ENCODE results near the gene WNT4. TPM values are rescaled to one million over a fixed set of nuclear protein-coding genes. Genes with fewer than 3 reads are reported as not detected.

WNT4 gene
- total RNA-seq, 1 donor from 2014 or later, result under 0.01 TPM

DNA sequence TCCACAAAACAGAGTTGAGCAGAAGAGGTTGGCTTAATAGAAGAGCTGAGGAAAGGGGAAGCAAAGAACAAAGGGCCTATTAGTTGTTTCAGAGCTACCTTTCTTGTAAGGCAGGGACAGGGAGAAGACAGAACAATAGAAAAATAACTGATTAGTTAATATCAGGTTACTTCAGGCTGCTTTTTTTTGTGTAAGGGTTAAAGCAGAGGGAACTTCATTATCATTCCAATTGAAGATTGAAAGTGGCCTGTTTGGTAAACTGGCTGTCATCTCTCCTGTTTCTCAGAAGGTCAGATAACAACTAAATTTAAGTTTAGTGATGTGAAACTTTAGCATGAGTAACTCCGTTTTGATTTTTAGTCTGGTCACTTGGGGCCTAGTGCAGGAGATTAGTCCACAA lies 68.1 kb downstream of the WNT4 start:
- DNase-seq (ENCODE audit: low read depth), result no peak

DNA sequence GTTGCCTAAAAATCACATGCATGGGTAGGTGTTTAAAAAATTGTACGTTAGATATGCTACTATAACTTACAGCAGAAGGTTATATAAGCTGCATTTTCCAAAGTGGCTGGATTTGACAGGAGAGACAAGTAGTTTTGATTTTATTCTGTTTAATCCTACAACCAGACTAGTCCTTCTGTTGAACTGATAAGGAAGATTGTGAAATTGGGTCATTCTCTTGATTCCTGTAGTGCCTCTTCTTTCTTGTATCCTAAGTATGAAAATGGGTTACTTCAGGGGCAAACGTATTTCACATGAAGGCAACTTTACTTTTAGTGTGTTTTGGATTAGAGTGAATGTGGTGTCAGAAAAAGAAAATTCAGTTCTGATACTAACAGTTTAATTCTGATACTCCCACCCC lies 71.4 kb downstream of the WNT4 start:
- no peak for DNase-seq (ENCODE audit: low read depth)

Other genes starting within 250 kb of the WNT4 start
- 219 and 912 TPM in 2 replicates for gene HSPG2, start 205.8 kb downstream of the WNT4 start, total RNA-seq
- gene CELA3B, start 166.1 kb downstream of the WNT4 start, total RNA-seq, result not detected in 2 replicates
- not detected in 2 replicates for gene CELA3A, start 141.4 kb downstream of the WNT4 start, total RNA-seq
- gene CDC42, start 90.4 kb downstream of the WNT4 start, total RNA-seq, result 233 and 926 TPM in 2 replicates